Mesangial cell (primary cell): ENCODE data around the gene SYPL2. TPM values are rescaled to one million over a fixed set of nuclear protein-coding genes. Genes with fewer than 3 reads are reported as not detected.

Source experiments
- total RNA-seq: library from RNA; depleted of rRNA; stranded (reverse); fragments of >200 nt; gene quantifications from 2 replicates; pipeline ENCODE4 v1.2.3, GENCODE V29; 2015

SYPL2 gene
- total RNA-seq = 0.13 TPM in 1 of 2 replicates, not detected in the other

DNA sequence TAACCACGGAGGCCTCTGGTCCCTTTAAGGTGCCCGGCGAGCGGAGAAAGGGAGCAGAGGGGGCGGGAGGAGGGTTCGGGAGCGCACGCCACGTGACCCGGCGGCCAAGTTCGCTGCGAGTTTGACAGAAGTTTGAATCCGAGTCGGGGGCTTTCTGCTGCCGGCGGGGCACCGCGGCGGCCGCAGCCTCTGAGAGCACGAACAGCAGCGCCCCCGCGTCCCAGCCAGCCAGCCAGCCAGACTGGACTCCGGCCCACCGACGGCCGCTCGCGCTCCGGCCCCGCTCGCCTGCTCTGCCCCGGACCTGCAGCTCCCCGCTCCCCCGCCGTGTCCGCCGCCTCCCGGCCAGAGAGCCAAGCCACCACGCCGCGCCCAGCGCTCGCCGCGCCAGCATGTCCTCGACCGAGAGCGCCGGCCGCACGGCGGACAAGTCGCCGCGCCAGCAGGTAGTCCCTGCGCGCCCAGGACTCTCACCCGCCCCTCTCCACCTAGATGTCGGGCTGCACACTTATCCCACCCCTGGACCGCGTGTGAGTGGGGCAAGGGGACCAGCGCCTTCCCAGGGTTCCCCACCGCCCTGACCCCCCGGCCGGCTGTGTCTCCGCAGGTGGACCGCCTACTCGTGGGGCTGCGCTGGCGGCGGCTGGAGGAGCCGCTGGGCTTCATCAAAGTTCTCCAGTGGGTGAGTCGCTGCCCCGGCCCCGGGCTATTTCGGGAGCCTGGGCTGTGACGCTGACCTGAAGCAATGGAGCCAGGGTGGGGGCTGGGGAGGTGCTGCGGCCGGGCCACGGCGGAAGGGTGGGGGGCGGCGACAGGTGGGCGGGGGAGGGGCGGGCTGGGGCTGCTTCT is at the start of gene SYPL2:
Gene SYPL2 (plus strand): TSS at position 95 of the 849 bp plus-strand sequence. CDS start 298 bp downstream, at position 393.

DNA sequence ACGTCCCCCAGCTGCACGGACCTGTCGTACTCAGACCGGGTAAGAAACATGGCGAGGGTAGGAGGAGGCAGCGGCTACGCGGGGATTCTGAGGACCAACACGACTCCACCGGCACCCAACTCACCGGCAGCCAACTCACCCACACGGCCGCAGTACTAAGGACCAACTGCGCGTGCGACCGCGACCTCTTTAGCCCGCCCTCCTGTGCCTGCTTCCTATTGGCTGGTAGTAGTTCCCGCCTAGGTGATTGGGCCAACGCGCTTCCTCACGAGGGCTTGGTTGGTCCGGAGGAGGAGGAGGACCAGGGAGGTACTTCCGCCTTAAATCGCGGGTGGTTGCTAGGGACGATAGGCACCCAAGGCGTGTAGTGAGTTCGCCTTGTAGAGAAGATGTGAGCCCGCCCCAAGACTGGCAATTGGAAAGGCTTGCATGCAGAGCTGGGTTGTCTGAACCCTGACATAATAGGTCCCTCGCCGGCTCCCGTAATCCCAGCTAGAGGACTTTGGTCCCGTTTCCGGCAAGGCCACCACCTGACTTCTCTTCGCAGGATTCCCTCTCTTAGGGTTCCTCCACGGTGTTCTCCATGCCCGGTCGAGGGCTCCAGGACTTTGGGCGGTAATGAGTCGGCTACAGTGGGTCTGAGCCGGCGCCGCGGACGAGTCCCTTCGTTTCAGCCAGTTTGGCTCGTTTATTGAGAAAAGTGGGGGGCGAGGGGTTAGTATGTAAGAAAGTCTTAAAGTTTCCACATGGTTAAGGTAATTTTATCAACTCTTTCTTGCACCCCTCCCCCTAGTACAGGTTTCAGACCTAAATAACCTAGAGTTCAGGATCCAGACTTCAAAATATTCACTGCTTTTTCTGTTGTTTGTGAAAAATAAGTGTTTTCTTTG is 39.8 kb upstream of the SYPL2 start, which contains the start of gene PSMA5:
Gene PSMA5 (minus strand): TSS at position 168 of the 890 bp plus-strand sequence. CDS start 118 bp downstream, at position 50.

DNA sequence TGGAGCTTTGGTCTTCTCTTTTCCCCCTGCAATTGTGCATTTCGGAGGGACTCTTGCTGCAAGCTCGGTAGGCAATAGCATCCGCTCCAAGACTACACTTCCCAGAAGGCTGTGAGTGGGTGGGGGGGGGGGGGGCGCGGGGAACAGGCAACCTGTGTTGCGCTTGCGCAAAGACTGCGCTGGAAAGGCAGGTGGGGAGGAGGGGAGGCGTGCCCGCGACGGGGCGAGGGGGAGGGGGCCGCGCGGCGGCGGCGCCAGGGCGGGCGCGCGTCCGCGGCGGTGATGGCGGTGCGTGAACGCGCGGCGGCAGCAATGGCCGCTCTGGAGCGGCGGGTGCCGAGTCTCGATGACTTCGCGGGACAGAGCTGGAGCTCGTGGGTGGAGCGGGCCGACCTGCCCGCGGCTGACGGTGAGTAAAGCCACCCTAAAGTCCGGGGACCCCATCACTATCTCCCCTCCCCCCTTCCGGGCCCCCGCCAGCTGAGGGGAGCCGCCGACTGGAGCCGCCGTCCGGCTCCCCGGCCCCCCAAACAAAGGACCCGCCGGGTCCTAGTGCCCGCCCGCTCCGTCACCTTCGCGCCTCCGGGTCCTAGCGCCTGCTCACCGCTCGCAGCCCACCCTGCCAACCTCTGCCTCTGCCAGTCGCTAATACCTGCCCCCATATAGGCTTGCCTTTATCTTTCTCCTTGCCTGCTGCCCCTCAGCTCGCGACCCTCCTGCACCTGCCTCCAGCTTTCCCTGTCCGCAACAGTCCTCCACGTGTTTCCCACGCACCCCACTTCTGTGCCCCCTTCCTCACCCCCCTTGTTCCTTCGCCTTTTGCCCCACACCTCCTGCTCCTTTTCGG is 17.5 kb downstream of the SYPL2 start, which contains the start of gene ATXN7L2:
Gene ATXN7L2 (plus strand): TSS at position 234 of the 847 bp plus-strand sequence. CDS start 49 bp downstream, at position 283.

DNA sequence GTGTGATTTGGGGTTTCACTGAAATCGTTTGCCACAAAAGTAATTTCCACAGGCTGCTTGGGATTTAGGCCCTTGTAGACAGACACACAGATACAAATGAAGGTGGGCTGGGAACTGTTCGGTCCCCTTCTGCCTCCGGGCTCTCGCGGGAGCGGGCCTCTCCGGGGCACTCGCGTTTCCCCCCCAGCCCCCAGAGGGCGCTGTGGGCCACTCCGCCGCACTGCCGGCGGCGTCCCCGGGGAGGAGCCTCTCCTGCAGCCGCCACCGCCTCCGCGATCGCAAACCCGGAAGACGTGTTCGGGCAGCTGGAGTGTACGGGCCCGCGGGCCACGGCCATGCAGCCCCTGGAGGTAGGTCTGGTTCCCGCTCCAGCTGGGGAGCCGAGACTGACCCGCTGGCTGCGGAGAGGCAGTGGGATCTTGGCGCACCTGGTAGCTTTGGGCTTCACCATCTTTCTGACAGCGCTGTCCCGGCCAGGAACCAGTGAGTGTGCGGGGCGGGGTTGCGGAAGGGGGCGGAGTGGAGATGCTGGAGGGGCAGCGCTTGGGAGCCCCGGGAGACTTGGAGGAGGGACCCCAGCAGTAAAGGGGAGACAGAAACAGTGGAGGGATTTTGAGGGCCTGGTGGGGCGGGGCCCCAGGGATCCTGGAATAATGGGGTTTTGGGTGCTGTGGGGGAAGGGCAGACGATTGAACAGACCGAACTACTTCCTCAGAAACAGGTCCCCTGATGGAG is 27.6 kb downstream of the SYPL2 start, which contains the start of gene CYB561D1:
Gene CYB561D1 (plus strand): TSS at position 290 of the 735 bp plus-strand sequence. CDS start 46 bp downstream, at position 336.

DNA sequence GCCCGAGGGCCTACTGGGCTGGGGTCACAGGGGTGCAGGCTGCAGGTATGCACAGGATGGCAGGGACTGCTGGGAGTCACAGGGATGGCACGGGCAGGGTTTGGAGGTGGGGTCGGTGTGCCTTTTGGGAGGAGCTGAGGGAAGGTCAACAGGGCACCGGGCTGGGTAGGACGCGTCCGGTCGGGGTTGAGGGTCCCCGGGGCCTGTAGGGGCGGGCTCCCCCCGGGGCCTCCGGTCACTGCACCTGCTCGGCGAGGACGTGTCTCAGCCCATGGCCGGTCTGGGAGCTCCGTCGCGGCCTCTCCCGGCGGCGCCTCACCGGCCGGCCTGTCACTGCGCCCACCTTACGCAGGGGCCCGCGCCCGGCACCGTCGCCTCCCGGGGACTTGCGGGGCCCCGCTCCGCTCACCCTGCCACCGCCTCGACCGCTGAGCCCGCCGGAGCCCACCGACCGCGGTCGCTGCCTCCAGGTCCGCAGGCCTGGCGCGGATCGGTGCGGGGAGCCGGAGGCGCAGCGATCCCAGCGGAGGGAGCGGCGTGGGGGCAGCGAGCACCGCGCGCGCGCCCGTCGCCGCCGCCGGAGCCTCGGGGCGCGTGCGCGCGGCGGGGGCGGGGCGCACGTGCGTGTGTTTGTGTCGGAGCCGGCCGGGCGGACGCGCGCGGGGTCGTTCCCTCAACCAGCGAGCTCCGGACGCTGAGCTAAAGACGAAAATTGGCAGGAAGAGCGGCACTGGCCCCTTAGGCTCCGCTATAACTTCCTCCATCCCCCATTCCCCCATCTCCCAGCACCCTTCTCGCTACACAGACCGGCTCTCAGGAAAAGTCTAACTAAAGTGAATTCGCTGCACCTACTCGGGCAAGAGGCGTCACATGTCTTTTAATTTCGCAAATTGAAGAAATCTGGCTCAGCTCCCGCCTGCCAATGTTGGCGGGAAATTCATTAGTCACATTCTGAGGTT is 43.1 kb downstream of the SYPL2 start, which contains the start of gene AMIGO1:
Gene AMIGO1 (minus strand): TSS at position 552 of the 959 bp plus-strand sequence. CDS start 815 bp downstream, outside the sequence.

Other genes starting within 250 kb of the SYPL2 start
- 12.9 and 51.5 TPM in 2 replicates for gene CELSR2, start 217.0 kb upstream of the SYPL2 start, total RNA-seq
- 6.5 and 50.8 TPM in 2 replicates for gene PSRC1, start 183.4 kb upstream of the SYPL2 start, total RNA-seq
- not detected in 2 replicates for gene MYBPHL, start 159.5 kb upstream of the SYPL2 start, total RNA-seq
- gene SORT1, start 68.6 kb upstream of the SYPL2 start, total RNA-seq = 37.2 and 69.5 TPM in 2 replicates
- 27.8 and 35.8 TPM in 2 replicates for gene PSMA5, start 40.1 kb upstream of the SYPL2 start, total RNA-seq
- 4.4 and 4.9 TPM in 2 replicates for gene ATXN7L2, start 17.4 kb downstream of the SYPL2 start, total RNA-seq
- gene CYB561D1, start 27.5 kb downstream of the SYPL2 start, total RNA-seq = 7.2 and 8.6 TPM in 2 replicates
- gene AMIGO1, start 43.2 kb downstream of the SYPL2 start, total RNA-seq = 0.65 and 2.4 TPM in 2 replicates
- not detected in 2 replicates for gene GPR61, start 73.3 kb downstream of the SYPL2 start, total RNA-seq
- 5.2 and 8.0 TPM in 2 replicates for gene GNAI3, start 82.1 kb downstream of the SYPL2 start, total RNA-seq
- 0.16 TPM in 1 of 2 replicates, not detected in the other for gene GNAT2, start 153.1 kb downstream of the SYPL2 start, total RNA-seq
- gene AMPD2, start 153.3 kb downstream of the SYPL2 start, total RNA-seq = 59.5 and 63.1 TPM in 2 replicates
- gene GSTM4, start 189.6 kb downstream of the SYPL2 start, total RNA-seq = 8.3 and 45.1 TPM in 2 replicates
- gene GSTM2, start 201.5 kb downstream of the SYPL2 start, total RNA-seq = 3.7 and 20.5 TPM in 2 replicates
- 32.2 TPM in 1 of 2 replicates, not detected in the other for gene GSTM1, start 221.3 kb downstream of the SYPL2 start, total RNA-seq
- 1.8 TPM in 1 of 2 replicates, not detected in the other for gene GSTM5, start 245.7 kb downstream of the SYPL2 start, total RNA-seq